CD4-positive, CD25-positive, alpha-beta regulatory T cell (primary cell): ENCODE results near the gene SLC22A5. TPM values are rescaled to one million over a fixed set of nuclear protein-coding genes. Genes with fewer than 3 reads are reported as not detected.

Source experiments
- ATAC-seq, 2 donors: fragments of 150-1000 bp; cut with Tn5 transposase; one replicate each; pipeline ENCODE4 v1.10.0; 2021; ENCODE audit warnings: low read depth in 2 of 2, moderate number of reproducible peaks in 2 of 2, moderate library complexity in 1 of 2
- DNase-seq, 3 donors: peaks; one replicate each; pipeline versions ENCODE4 v3.0.0 to v3.0.0-alpha.2; 2012 to 2022; ENCODE audit warnings: mixed read lengths in 1 of 3
- H3K27ac ChIP-seq: one replicate; pipeline ENCODE4 v1.7.0; 2013; ENCODE audit warnings: mild to moderate bottlenecking, low read length; ENCODE audit not compliant: insufficient read depth, poor library complexity, severe bottlenecking
- H3K27me3 ChIP-seq: one replicate; pipeline ENCODE4 v1.7.0; 2013; ENCODE audit warnings: low read length; ENCODE audit not compliant: control insufficient read depth, insufficient read depth
- H3K36me3 ChIP-seq: one replicate; pipeline ENCODE4 v1.7.0; 2013; ENCODE audit warnings: mild to moderate bottlenecking, low read length, moderate library complexity; ENCODE audit not compliant: control insufficient read depth, insufficient read depth
- H3K4me1 ChIP-seq: 2 replicates; pipeline ENCODE4 v1.7.0; 2013; ENCODE audit warnings: mild to moderate bottlenecking, low read length; ENCODE audit not compliant: insufficient read depth, control insufficient read depth, poor library complexity, severe bottlenecking
- H3K4me3 ChIP-seq: one replicate; pipeline ENCODE4 v1.7.0; 2013; ENCODE audit warnings: low read depth, mild to moderate bottlenecking, low read length, moderate library complexity
- H3K9me3 ChIP-seq, 2 experiments: 1 replicate in 1 of 2; 2 replicates in 1 of 2; pipeline ENCODE4 v1.7.0; 2013; ENCODE audit warnings: low read length in 2 of 2, mild to moderate bottlenecking in 1 of 2, moderate library complexity in 1 of 2; ENCODE audit not compliant: control insufficient read depth in 2 of 2
- H3K27ac Mint-ChIP-seq, 3 donors: one replicate each; pipeline ENCODE4 v1.8.0; 2020 to 2022; ENCODE audit warnings: mild to moderate bottlenecking in 3 of 3, mixed read lengths in 3 of 3, moderate library complexity in 2 of 3
- H3K27me3 Mint-ChIP-seq: one replicate; pipeline ENCODE4 v1.8.0; 2022; ENCODE audit warnings: mild to moderate bottlenecking, mixed read lengths
- H3K36me3 Mint-ChIP-seq: one replicate; pipeline ENCODE4 v1.8.0; 2020; ENCODE audit warnings: mixed read lengths
- H3K4me1 Mint-ChIP-seq, 4 donors: one replicate each; pipeline ENCODE4 v1.8.0; 2020 to 2022; ENCODE audit warnings: mixed read lengths in 4 of 4, mild to moderate bottlenecking in 1 of 4
- H3K4me3 Mint-ChIP-seq, 4 donors: one replicate each; pipeline ENCODE4 v1.8.0; 2020 to 2022; ENCODE audit warnings: mild to moderate bottlenecking in 4 of 4, mixed read lengths in 4 of 4, moderate library complexity in 3 of 4
- H3K9me3 Mint-ChIP-seq, 7 donors: one replicate each; pipeline ENCODE4 v1.8.0; 2020 to 2022; ENCODE audit warnings: mixed read lengths in 7 of 7, mild to moderate bottlenecking in 3 of 7, moderate library complexity in 2 of 7
- polyA plus RNA-seq, 4 donors: library from polyadenylated mRNA; unstranded; fragments of 300-500 nt; fragmentation: Illumina TruSeq; gene quantifications; one replicate each; pipeline ENCODE4 v1.2.3, GENCODE V29; 2021
- total RNA-seq: library from RNA; stranded (reverse); gene quantifications from one replicate; pipeline ENCODE4 v1.2.3, GENCODE V29; 2022

The SLC22A5 gene
- total and polyA plus RNA-seq, 5 donors from 2014 or later, result 0.54 to 3.2 (median 2.1) TPM

DNA sequence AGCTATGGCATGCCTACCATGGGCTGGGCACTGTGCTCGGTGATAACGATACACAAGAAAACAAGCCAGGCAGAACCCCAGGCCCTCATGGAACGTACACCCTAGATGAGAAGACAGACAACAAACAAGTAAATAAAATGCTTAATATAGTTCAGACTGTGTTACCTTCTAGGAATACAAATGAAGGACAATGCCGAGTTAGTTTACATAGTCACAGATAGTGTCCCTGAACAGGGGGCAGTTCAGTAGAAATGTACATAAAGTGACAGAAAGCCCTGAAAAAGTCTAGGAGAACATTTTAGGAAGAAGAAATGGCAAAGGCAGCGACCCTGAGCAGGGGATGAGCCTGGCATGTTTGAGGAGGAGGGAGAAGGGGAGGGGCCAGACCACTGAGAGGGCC is 21.7 kb downstream of the SLC22A5 start:
- Histone ChIP-seq H3K4me3 (no peak overlapping the region), H3K27me3 (no peaks in the 10 kb centered on the region), H3K36me3 (peaks cover 16% of the 10 kb centered on the region), H3K9me3 (no peaks in the 10 kb centered on the region), H3K27ac (no peak overlapping the region), H3K4me1 (peaks cover 11% of the 10 kb centered on the region)
- H3K4me3 Mint-ChIP-seq, result no peak overlapping the region
- no peaks in the 10 kb centered on the region for H3K27me3 Mint-ChIP-seq
- H3K36me3 Mint-ChIP-seq, result peaks cover 15% of the 10 kb centered on the region
- H3K4me1 Mint-ChIP-seq, result peaks cover 21 to 45% (median 24%) of the 10 kb centered on the region in 4 donors
- peak overlapping the region in 2 of 3 donors; percentile 26 to 88 for H3K27ac Mint-ChIP-seq
- no peaks in the 10 kb centered on the region for H3K9me3 Mint-ChIP-seq
- DNase-seq (no peak), ATAC-seq (no peak)

DNA sequence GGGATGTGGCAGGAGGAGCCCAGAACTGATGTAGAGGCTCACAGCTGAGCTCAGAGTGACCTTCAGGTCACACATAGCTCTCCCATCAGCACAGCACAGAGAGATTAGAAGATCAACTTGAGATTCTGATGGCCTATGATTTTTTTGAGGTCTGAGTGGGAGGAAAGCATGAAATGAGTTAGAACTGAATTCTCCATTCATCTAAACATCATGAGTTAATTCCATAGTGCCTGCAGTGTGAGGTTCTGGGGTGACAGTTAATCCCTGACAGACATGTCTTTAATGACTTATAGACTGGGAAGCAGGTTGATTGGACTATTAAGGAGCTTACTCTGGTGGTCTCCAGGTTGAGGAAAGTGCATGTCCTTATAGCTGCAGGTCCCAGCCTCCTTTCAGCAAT is 22.4 kb downstream of the SLC22A5 start:
- Mint-ChIP-seq H3K9me3 (no peaks in the 10 kb centered on the region), H3K27ac (peak overlapping the region in 2 of 3 donors; percentile 31 to 71), H3K4me1 (peaks cover 21 to 45% (median 27%) of the 10 kb centered on the region in 4 donors), H3K4me3 (no peak overlapping the region), H3K36me3 (peaks cover 15% of the 10 kb centered on the region), H3K27me3 (no peaks in the 10 kb centered on the region)
- peaks cover 17% of the 10 kb centered on the region for H3K36me3 ChIP-seq
- DNase-seq (no peak), ATAC-seq (no peak)
- H3K4me3 ChIP-seq, result no peak overlapping the region
- no peak overlapping the region for H3K27ac ChIP-seq
- H3K9me3 ChIP-seq, result no peaks in the 10 kb centered on the region
- H3K4me1 ChIP-seq, result peaks cover 9% of the 10 kb centered on the region
- no peaks in the 10 kb centered on the region for H3K27me3 ChIP-seq

DNA sequence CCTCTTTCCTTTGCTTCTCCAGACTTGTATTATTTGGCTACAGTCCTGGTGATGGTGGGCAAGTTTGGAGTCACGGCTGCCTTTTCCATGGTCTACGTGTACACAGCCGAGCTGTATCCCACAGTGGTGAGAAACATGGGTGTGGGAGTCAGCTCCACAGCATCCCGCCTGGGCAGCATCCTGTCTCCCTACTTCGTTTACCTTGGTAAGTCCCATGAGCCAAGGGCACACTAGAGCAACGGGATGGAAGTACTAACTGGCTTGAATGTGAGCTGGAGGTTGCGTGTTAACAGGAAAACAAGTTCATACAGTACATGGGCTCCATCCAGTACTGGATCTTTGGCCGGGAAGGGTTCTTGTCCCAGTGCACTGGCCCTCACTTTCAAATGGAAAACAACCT is 22.9 kb downstream of the SLC22A5 start:
- DNase-seq (no peak), ATAC-seq (no peak)
- H3K4me3 Mint-ChIP-seq, result no peak overlapping the region

DNA sequence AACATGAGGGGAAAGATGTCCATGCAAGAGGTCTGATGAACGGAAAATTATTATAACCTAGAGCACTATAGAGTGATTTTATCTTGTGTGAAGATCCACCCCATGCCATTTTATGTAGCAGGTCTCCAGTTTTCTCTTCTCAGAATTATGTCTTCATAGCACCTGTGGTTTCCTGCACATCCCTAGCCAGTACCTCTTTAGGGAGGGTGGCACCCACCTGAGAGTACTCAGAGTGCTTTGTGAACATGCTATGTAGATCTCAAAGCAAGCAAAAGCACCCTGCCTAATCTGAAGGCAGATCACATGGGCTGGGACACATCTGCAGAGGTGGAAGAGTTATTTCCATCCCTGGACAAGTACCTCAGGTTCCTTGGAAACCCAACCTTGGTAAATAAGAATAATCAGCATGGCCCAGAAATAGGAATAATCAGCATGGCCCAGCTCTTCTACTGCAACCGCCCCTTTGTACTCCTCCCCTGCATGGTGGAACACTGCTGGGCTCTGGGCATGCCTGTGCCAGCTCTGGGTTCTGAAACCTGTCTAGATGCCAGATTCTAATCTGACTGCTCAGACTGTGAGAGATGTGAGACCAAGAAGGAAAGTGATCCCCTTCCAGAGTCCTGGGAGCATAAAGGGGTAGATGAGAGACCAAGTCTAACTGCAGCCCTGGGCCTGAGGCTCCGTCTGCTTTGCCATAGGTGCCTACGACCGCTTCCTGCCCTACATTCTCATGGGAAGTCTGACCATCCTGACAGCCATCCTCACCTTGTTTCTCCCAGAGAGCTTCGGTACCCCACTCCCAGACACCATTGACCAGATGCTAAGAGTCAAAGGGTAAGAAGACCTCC is 23.7 kb downstream of the SLC22A5 start:
- H3K9me3 Mint-ChIP-seq, result no peaks in the 10 kb centered on the region
- peaks cover 30 to 56% (median 33%) of the 10 kb centered on the region in 4 donors for H3K4me1 Mint-ChIP-seq
- peak overlapping the region in 2 of 3 donors; percentile 40 to 48 for H3K27ac Mint-ChIP-seq
- no peaks in the 10 kb centered on the region for H3K27me3 ChIP-seq
- H3K36me3 Mint-ChIP-seq, result peaks cover 15% of the 10 kb centered on the region
- peak in 1 of 3 donors; percentile 70 for DNase-seq
- H3K4me1 ChIP-seq, result peaks cover 20% of the 10 kb centered on the region
- H3K9me3 ChIP-seq, result no peaks in the 10 kb centered on the region
- no peak overlapping the region for H3K27ac ChIP-seq
- no peak for ATAC-seq
- H3K4me3 Mint-ChIP-seq, result peak overlapping the region in 1 of 4 donors; percentile 38
- no peak overlapping the region for H3K4me3 ChIP-seq
- peaks cover 17% of the 10 kb centered on the region for H3K36me3 ChIP-seq
- no peaks in the 10 kb centered on the region for H3K27me3 Mint-ChIP-seq

More for the DNA sequence above, 22.9 kb downstream of the SLC22A5 start:
- Histone ChIP-seq H3K27ac (no peak overlapping the region), H3K9me3 (no peaks in the 10 kb centered on the region), H3K36me3 (peaks cover 17% of the 10 kb centered on the region), H3K4me1 (peaks cover 14% of the 10 kb centered on the region), H3K4me3 (no peak overlapping the region), H3K27me3 (no peaks in the 10 kb centered on the region)
- H3K27me3 Mint-ChIP-seq, result no peaks in the 10 kb centered on the region
- H3K9me3 Mint-ChIP-seq, result no peaks in the 10 kb centered on the region
- H3K36me3 Mint-ChIP-seq, result peaks cover 15% of the 10 kb centered on the region
- H3K27ac Mint-ChIP-seq, result peak overlapping the region in 2 of 3 donors; percentile 40 to 48
- H3K4me1 Mint-ChIP-seq, result peaks cover 26 to 50% (median 29%) of the 10 kb centered on the region in 4 donors

DNA sequence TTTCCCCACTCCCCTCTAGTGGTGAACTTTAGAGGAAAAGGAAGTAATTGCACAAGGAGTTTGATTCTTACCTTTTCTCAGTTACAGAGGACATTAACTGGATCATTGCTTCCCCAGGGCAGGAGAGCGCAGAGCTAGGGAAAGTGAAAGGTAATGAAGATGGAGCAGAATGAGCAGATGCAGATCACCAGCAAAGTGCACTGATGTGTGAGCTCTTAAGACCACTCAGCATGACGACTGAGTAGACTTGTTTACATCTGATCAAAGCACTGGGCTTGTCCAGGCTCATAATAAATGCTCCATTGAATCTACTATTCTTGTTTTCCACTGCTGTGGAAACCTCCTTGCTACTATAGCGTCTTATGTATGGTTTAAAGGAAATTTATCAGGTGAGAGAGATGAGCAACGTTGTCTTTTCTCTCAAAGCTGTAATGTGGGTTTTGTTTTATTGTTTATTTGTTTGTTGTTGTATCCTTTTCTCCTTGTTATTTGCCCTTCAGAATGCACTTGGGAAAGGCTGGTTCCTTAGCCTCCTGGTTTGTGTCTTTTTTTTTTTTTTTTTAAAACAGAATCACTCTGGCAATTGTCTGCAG is 25.3 kb downstream of the SLC22A5 start:
- Mint-ChIP-seq H3K36me3 (peaks cover 15% of the 10 kb centered on the region), H3K9me3 (no peaks in the 10 kb centered on the region), H3K27ac (peak overlapping the region; percentile 70 to 85 (median 82)), H3K4me3 (peak overlapping the region in 1 of 4 donors; percentile 19), H3K4me1 (peaks cover 30 to 68% (median 42%) of the 10 kb centered on the region in 4 donors), H3K27me3 (no peaks in the 10 kb centered on the region)
- Histone ChIP-seq H3K4me3 (no peak overlapping the region), H3K27me3 (no peaks in the 10 kb centered on the region), H3K36me3 (peaks cover 17% of the 10 kb centered on the region), H3K4me1 (peaks cover 25% of the 10 kb centered on the region), H3K9me3 (no peaks in the 10 kb centered on the region), H3K27ac (peak overlapping the region; percentile 24)
- no peak for DNase-seq
- ATAC-seq, result no peak

DNA sequence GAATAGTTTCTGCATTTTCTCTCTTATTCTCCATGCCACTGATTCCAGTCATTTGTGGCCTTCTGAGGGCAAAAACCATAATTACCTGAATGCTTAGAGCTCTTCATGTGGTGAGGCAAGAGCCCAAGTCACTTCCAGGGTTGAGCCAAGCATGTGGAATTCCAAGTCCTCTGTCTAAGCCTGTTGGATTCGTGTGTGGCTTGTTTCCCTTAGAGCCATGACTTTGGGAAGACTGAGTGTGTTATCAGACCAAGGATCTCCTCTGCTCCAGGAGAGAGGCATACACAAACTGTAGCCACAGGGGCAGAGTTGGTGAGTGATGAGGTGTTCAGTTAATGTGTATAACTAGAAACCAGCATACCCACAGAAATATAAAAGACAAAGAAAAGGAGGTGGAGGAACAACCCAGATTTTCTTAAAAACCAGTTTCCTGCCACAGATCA is 27.1 kb downstream of the SLC22A5 start:
- Histone ChIP-seq H3K9me3 (no peaks in the 10 kb centered on the region), H3K27me3 (no peaks in the 10 kb centered on the region), H3K27ac (no peak overlapping the region), H3K4me3 (peak overlapping the region; percentile 13), H3K4me1 (peaks cover 25% of the 10 kb centered on the region), H3K36me3 (peaks cover 17% of the 10 kb centered on the region)
- DNase-seq (peak in 1 of 3 donors; percentile 59), ATAC-seq (peak; percentile 50 to 63)
- H3K9me3 Mint-ChIP-seq, result no peaks in the 10 kb centered on the region
- H3K36me3 Mint-ChIP-seq, result peaks cover 12% of the 10 kb centered on the region
- no peaks in the 10 kb centered on the region for H3K27me3 Mint-ChIP-seq
- H3K4me1 Mint-ChIP-seq, result peaks cover 31 to 84% (median 53%) of the 10 kb centered on the region in 4 donors
- peak overlapping the region in 2 of 3 donors; percentile 74 to 93 for H3K27ac Mint-ChIP-seq
- peak overlapping the region in 2 of 4 donors; percentile 26 to 61 for H3K4me3 Mint-ChIP-seq

DNA sequence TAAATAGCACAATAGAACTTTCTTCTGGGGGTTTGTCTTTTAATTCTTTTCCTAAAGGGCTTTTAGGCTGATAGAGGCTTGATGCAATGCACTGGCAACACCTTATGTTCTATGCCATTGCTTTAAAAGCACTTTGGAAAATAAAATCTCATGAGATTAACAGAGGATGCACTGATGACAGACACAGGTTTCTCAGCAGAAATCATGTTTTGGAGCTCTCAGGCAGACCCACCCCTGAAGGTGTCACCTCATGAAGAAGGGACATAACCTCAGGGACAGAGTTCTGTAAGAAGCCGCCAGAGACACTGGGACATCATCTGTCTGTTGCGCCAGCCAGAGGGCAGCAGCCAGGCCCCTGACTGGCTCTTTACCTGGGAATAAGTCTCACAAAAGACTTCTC is 27.7 kb downstream of the SLC22A5 start:
- Mint-ChIP-seq H3K9me3 (no peaks in the 10 kb centered on the region), H3K4me3 (peak overlapping the region in 1 of 4 donors; percentile 61), H3K27ac (peak overlapping the region in 2 of 3 donors; percentile 74 to 93)

More for the DNA sequence above, 27.7 kb downstream of the SLC22A5 start:
- Histone ChIP-seq H3K36me3 (peaks cover 17% of the 10 kb centered on the region), H3K4me3 (peak overlapping the region; percentile 13), H3K9me3 (no peaks in the 10 kb centered on the region), H3K27ac (no peak overlapping the region), H3K27me3 (no peaks in the 10 kb centered on the region), H3K4me1 (peaks cover 25% of the 10 kb centered on the region)
- Mint-ChIP-seq H3K27me3 (no peaks in the 10 kb centered on the region), H3K36me3 (peaks cover 16% of the 10 kb centered on the region), H3K4me1 (peaks cover 31 to 85% (median 56%) of the 10 kb centered on the region in 4 donors)
- DNase-seq (peak in 1 of 3 donors; percentile 45), ATAC-seq (peak in 1 of 2 donors; percentile 34)
